ENCODE data around the gene GOLGA6C. TPM values are rescaled to one million over a fixed set of nuclear protein-coding genes. Genes with fewer than 3 reads are reported as not detected.
"Not testable (repeated sequence)": the region's sequence is repeated elsewhere in the genome, so short reads cannot be mapped to it uniquely, and the experiment has no call there.

Gene GOLGA6C
- polyA plus RNA-seq, 1 donor (not counting 4 experiments of a cell fraction or from before 2014, with no cell fraction given) = not detected

- TF ChIP-seq, protein P1, sequence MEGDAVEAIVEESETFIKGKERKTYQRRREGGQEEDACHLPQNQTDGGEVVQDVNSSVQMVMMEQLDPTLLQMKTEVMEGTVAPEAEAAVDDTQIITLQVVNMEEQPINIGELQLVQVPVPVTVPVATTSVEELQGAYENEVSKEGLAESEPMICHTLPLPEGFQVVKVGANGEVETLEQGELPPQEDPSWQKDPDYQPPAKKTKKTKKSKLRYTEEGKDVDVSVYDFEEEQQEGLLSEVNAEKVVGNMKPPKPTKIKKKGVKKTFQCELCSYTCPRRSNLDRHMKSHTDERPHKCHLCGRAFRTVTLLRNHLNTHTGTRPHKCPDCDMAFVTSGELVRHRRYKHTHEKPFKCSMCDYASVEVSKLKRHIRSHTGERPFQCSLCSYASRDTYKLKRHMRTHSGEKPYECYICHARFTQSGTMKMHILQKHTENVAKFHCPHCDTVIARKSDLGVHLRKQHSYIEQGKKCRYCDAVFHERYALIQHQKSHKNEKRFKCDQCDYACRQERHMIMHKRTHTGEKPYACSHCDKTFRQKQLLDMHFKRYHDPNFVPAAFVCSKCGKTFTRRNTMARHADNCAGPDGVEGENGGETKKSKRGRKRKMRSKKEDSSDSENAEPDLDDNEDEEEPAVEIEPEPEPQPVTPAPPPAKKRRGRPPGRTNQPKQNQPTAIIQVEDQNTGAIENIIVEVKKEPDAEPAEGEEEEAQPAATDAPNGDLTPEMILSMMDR (optimal IDR thresholded peaks at IDR 0.05 in 1 of 3, IDR thresholded peaks at IDR 0.05 in 1 of 3, conservative IDR thresholded peaks at IDR 0.05 in 1 of 3; ENCODE audit: extremely low read depth in 1 of 3, insufficient read depth in 2 of 3, low read length in 3 of 3) = no peak
- no peak for TF ChIP-seq EZH2 (IDR thresholded peaks at IDR 0.05; ENCODE audit: low read length)
- H3K9me3 ChIP-seq (ENCODE audit: control insufficient read depth, low read depth, low read length) = no peaks in the 10 kb centered on the region
- no peaks in the 10 kb centered on the region for H3K79me2 ChIP-seq (ENCODE audit: control insufficient read depth, insufficient read depth, low read length)
- H3K4me2 ChIP-seq (ENCODE audit: control insufficient read depth, extremely low read depth, insufficient read depth, low read depth, low read length) = no peak overlapping the region
- FAIRE-seq (no peak), DNase-seq (ENCODE audit: low read depth, low spot score) (no peak)
- no peak overlapping the region for H2AFZ ChIP-seq (ENCODE audit: control insufficient read depth, low read length)
- H3K9me1 ChIP-seq (ENCODE audit: control insufficient read depth, extremely low read depth, insufficient read depth, low read length) = no peaks in the 10 kb centered on the region
- H3K4me1 ChIP-seq (ENCODE audit: control insufficient read depth, extremely low read depth, insufficient read depth, low read length) = no peaks in the 10 kb centered on the region
- no peak overlapping the region for H3K9ac ChIP-seq (ENCODE audit: control insufficient read depth, extremely low read depth, insufficient read depth, low read length)
- H3K27me3 ChIP-seq (ENCODE audit: control insufficient read depth, extremely low read depth, insufficient read depth, low read length) = peaks cover 20% of the 10 kb centered on the region
- no peaks in the 10 kb centered on the region for H4K20me1 ChIP-seq (ENCODE audit: control insufficient read depth, extremely low read depth, insufficient read depth, low read length)
- dilution Hi-C loops (cut with MboI; ENCODE audit: extremely low pct_ligation_motif_present, low sequenced_read_pairs) = no loop called here
- H3K27ac ChIP-seq (ENCODE audit: control insufficient read depth, insufficient read depth, low read length) = no peak overlapping the region
- no peak overlapping the region for H3K4me3 ChIP-seq (ENCODE audit: control insufficient read depth in 2 of 3, extremely low read depth in 1 of 3, insufficient read depth in 2 of 3, low read depth in 1 of 3, low read length in 3 of 3)
- no peaks in the 10 kb centered on the region for H3K36me3 ChIP-seq (ENCODE audit: control insufficient read depth in 2 of 2, extremely low read depth in 1 of 2, insufficient read depth in 2 of 2, low read length in 2 of 2)
Measured at GRCh38 chr15:75223688-75224087, 34.4 kb upstream of the GOLGA6C start.

DNA sequence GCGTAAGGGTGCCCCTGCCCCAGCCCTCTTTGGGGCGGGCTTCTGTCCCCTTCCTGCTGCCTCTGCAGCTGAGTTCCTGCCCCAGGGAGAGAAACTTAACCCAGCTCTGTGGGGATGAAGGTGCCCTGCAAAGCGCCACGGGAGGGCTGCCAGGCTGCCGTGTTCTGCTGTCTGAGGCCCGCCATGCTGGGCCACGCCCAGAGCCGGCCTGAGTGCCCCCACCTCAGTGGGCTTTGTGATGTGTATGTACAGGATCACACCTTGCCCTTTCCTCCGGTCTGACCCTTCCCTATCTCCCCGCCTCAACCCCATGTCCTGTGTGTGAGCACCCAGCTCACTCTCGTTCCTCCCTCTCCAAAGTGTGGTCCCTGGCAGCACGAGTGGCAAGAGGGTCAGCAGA, 33.9 kb upstream of the GOLGA6C start:
- no peaks in the 10 kb centered on the region for H4K20me1 ChIP-seq (ENCODE audit: control insufficient read depth, extremely low read depth, insufficient read depth, low read length)
- no peaks in the 10 kb centered on the region for H3K9me1 ChIP-seq (ENCODE audit: control insufficient read depth, extremely low read depth, insufficient read depth, low read length)
- no peak overlapping the region for H3K4me2 ChIP-seq (ENCODE audit: control insufficient read depth, extremely low read depth, insufficient read depth, low read depth, low read length)
- H3K4me3 ChIP-seq (ENCODE audit: control insufficient read depth in 2 of 3, extremely low read depth in 1 of 3, insufficient read depth in 2 of 3, low read depth in 1 of 3, low read length in 3 of 3) = no peak overlapping the region
- H3K79me2 ChIP-seq (ENCODE audit: control insufficient read depth, insufficient read depth, low read length) = no peaks in the 10 kb centered on the region
- no peak overlapping the region for H3K9ac ChIP-seq (ENCODE audit: control insufficient read depth, extremely low read depth, insufficient read depth, low read length)
- dilution Hi-C loops (cut with MboI; ENCODE audit: extremely low pct_ligation_motif_present, low sequenced_read_pairs) = no loop called here
- TF ChIP-seq, protein P1 (optimal IDR thresholded peaks at IDR 0.05 in 1 of 3, IDR thresholded peaks at IDR 0.05 in 1 of 3, conservative IDR thresholded peaks at IDR 0.05 in 1 of 3; ENCODE audit: extremely low read depth in 1 of 3, insufficient read depth in 2 of 3, low read length in 3 of 3) = no peak
- no peak for TF ChIP-seq EZH2 (IDR thresholded peaks at IDR 0.05; ENCODE audit: low read length)
- no peak overlapping the region for H2AFZ ChIP-seq (ENCODE audit: control insufficient read depth, low read length)
- DNase-seq (ENCODE audit: low read depth, low spot score) (no peak), FAIRE-seq (no peak)
- H3K36me3 ChIP-seq (ENCODE audit: control insufficient read depth in 2 of 2, extremely low read depth in 1 of 2, insufficient read depth in 2 of 2, low read length in 2 of 2) = no peaks in the 10 kb centered on the region
- H3K27me3 ChIP-seq (ENCODE audit: control insufficient read depth, extremely low read depth, insufficient read depth, low read length) = peaks cover 20% of the 10 kb centered on the region
- no peaks in the 10 kb centered on the region for H3K9me3 ChIP-seq (ENCODE audit: control insufficient read depth, low read depth, low read length)
- no peaks in the 10 kb centered on the region for H3K4me1 ChIP-seq (ENCODE audit: control insufficient read depth, extremely low read depth, insufficient read depth, low read length)
- H3K27ac ChIP-seq (ENCODE audit: control insufficient read depth, insufficient read depth, low read length) = no peak overlapping the region

DNA sequence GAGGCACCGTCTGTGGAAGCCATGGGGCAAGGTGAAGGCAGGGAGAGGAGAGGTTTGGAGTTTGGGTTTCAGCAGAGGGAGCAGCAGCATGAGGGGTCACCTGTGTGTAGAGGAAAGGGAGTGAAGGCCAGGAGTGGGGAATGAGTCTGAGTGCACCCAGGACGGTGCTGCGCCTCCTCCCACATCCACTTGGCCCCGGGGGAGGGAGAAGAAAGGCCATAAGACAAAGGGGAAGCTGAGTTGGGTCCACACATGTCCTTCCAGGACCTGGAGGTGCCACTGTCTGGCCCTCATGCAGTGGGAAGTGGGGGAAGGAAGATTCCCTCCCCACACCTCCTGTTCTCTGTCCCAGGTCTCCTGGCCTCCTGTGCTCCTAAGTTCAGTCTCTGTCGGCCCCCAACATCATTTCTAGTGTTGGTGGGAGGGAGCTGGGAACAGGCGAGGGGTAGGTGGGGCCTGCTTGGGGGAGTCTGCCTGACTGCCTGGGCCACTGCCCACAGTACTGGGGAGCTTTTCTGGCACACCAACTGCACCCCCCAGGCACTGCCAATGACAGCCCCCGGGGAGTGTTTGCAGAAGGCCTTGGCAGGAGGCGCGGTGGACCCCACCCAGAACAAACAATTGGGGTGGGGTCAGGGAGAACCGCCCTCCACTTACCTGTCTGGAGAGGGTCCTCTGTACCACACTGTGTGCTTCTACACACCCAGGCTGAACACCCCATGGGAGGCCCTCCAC, 32.9 kb upstream of the GOLGA6C start:
- H3K79me2 ChIP-seq (ENCODE audit: control insufficient read depth, insufficient read depth, low read length); H3K4me3 ChIP-seq (ENCODE audit: control insufficient read depth in 2 of 3, extremely low read depth in 1 of 3, insufficient read depth in 2 of 3, low read depth in 1 of 3, low read length in 3 of 3); H3K4me2 ChIP-seq (ENCODE audit: control insufficient read depth, extremely low read depth, insufficient read depth, low read depth, low read length); H3K9ac ChIP-seq (ENCODE audit: control insufficient read depth, extremely low read depth, insufficient read depth, low read length); DNase-seq (ENCODE audit: low read depth, low spot score); H4K20me1 ChIP-seq (ENCODE audit: control insufficient read depth, extremely low read depth, insufficient read depth, low read length); dilution Hi-C loops (cut with MboI; ENCODE audit: extremely low pct_ligation_motif_present, low sequenced_read_pairs); H3K4me1 ChIP-seq (ENCODE audit: control insufficient read depth, extremely low read depth, insufficient read depth, low read length); H2AFZ ChIP-seq (ENCODE audit: control insufficient read depth, low read length); FAIRE-seq; H3K9me1 ChIP-seq (ENCODE audit: control insufficient read depth, extremely low read depth, insufficient read depth, low read length); H3K27ac ChIP-seq (ENCODE audit: control insufficient read depth, insufficient read depth, low read length); H3K9me3 ChIP-seq (ENCODE audit: control insufficient read depth, low read depth, low read length); H3K36me3 ChIP-seq (ENCODE audit: control insufficient read depth in 2 of 2, extremely low read depth in 1 of 2, insufficient read depth in 2 of 2, low read length in 2 of 2): not testable (repeated sequence)
- peaks cover 20% of the 10 kb centered on the region for H3K27me3 ChIP-seq (ENCODE audit: control insufficient read depth, extremely low read depth, insufficient read depth, low read length)
